HepG2 (cell line): ENCODE results near the gene PHYHIPL.

Source experiments
- ARID3A ChIP-seq: IDR thresholded peaks from 2 replicates; pipeline ENCODE4 v1.6.1; 2012; ENCODE audit warnings: low read depth, low read length, improper control_type of control experiment
- CEBPG ChIP-seq: IDR thresholded peaks from 2 replicates; pipeline ENCODE4 v1.6.1; 2016
- CHD2 ChIP-seq: IDR thresholded peaks from 2 replicates; pipeline ENCODE4 v1.6.1; 2011; ENCODE audit warnings: low read depth, low read length, improper control_type of control experiment
- CTCF ChIP-seq: sonication (generic); formaldehyde crosslinking; IDR thresholded peaks from 2 replicates; pipeline ENCODE4 v1.5.0; 2020; ENCODE audit warnings: mild to moderate bottlenecking, missing genetic modification reagents, moderate library complexity
- MED1 ChIP-seq: sonication (generic); formaldehyde crosslinking; IDR thresholded peaks from 2 replicates; pipeline ENCODE4 v1.4.0; 2020; ENCODE audit warnings: missing genetic modification reagents
- MYC ChIP-seq: sonication (generic); formaldehyde crosslinking; IDR thresholded peaks from 2 replicates; pipeline ENCODE4 v1.9.0; 2021; ENCODE audit warnings: missing genetic modification reagents, borderline replicate concordance
- RFX5 ChIP-seq: IDR thresholded peaks from 2 replicates; pipeline ENCODE4 v1.6.1; 2011; ENCODE audit warnings: low read depth, low read length, improper control_type of control experiment
- THAP7 ChIP-seq: sonication (generic); formaldehyde crosslinking; IDR thresholded peaks from 2 replicates; pipeline ENCODE4 v1.8.1; 2023; ENCODE audit warnings: mild to moderate bottlenecking, missing genetic modification reagents
- ZNF24 ChIP-seq: fragments of 450-650 bp; IDR thresholded peaks from 2 replicates; pipeline ENCODE4 v1.6.1; 2017; ENCODE audit warnings: antibody characterized with exemption, mild to moderate bottlenecking
- ZNF558 ChIP-seq: sonication (generic); formaldehyde crosslinking; IDR thresholded peaks from 2 replicates; pipeline ENCODE4 v1.9.0; 2022; ENCODE audit warnings: mild to moderate bottlenecking, missing genetic modification reagents, borderline replicate concordance
- ZNF749 ChIP-seq: sonication (generic); formaldehyde crosslinking; IDR thresholded peaks from 2 replicates; pipeline ENCODE4 v1.8.0; 2022; ENCODE audit warnings: mild to moderate bottlenecking, missing genetic modification reagents, moderate library complexity, borderline replicate concordance
- ZSCAN29 ChIP-seq: sonication (generic); formaldehyde crosslinking; conservative IDR thresholded peaks from 2 replicates; pipeline ENCODE4 v1.4.0; 2020; ENCODE audit warnings: mild to moderate bottlenecking, missing genetic modification reagents

GRCh38 chr10:59214160-59214559 lies 37.7 kb downstream of the PHYHIPL start:
- TF ChIP-seq ZNF749 (CRISPR knock-in tag) (no peak), ZSCAN29 (CRISPR knock-in tag) (no peak), MYC (CRISPR knock-in tag) (no peak), CTCF (CRISPR knock-in tag) (no peak), CHD2 (no peak), ZNF24 (no peak), ZNF558 (CRISPR knock-in tag) (no peak), ARID3A (no peak), RFX5 (no peak), THAP7 (no peak), MED1 (no peak), CEBPG (CRISPR knock-in tag) (no peak)
